Measurements from ENCODE around the gene KLF9. TPM values are rescaled to one million over a fixed set of nuclear protein-coding genes. Genes with fewer than 3 reads are reported as not detected.
A peak's percentile ranks its signal among the peaks of the same experiment; 100 is the strongest.

KLF9 gene
- total RNA-seq, 2 donors from 2014 or later = 3.3 to 4.0 TPM

- no peaks in the 10 kb centered on the region for H3K9me3 Mint-ChIP-seq
- DNase-seq (ENCODE audit: low spot score) = no peak
- no peaks in the 10 kb centered on the region for H3K27me3 Mint-ChIP-seq
- no peak overlapping the region for H3K4me3 Mint-ChIP-seq
- peaks cover 5% of the 10 kb centered on the region for H3K36me3 Mint-ChIP-seq
- no peaks in the 10 kb centered on the region for H3K4me1 Mint-ChIP-seq (ENCODE audit: low read depth in 2 of 2)
- no peak for ATAC-seq
- H3K27ac Mint-ChIP-seq = no peak overlapping the region
Measured at GRCh38 chr9:70347046-70347445, 67.4 kb downstream of the KLF9 start.

DNA sequence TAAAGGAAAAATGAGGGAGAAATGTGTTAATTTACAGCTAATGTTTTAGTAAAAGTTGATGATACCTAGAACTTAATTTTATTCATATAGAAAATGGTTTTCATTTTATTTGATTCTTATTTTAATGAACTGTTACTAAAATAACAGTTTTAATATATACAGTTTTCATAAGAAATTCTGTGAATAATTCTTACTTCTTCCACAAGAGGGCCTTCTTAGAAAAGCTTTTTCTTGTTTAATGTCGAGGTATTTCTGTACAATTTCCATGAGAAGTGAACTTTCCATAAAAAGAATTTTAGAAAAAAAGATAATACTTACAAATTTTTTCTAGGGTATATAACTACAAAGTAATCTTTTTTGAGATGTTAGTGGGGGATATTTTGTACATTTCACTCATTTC is 73.9 kb downstream of the KLF9 start:
- no peak overlapping the region for H3K4me3 Mint-ChIP-seq
- H3K27me3 Mint-ChIP-seq = no peaks in the 10 kb centered on the region
- H3K4me1 Mint-ChIP-seq (ENCODE audit: low read depth in 2 of 2) = no peaks in the 10 kb centered on the region
- H3K36me3 Mint-ChIP-seq = peaks cover 5% of the 10 kb centered on the region
- H3K9me3 Mint-ChIP-seq = no peaks in the 10 kb centered on the region
- H3K27ac Mint-ChIP-seq = peak overlapping the region in 1 of 2 donors; percentile 41
- DNase-seq (ENCODE audit: low spot score) (no peak), ATAC-seq (no peak)

Other genes with a start within 250 kb of the KLF9 start
- 10 to 100 TPM; 32.6 to 47.1 TPM for gene SMC5, start 155.7 kb downstream of the KLF9 start, total RNA-seq